Measurements from ENCODE around the gene PLXNB2. TPM values are rescaled to one million over a fixed set of nuclear protein-coding genes. Genes with fewer than 3 reads are reported as not detected.

PLXNB2 gene, protein sequence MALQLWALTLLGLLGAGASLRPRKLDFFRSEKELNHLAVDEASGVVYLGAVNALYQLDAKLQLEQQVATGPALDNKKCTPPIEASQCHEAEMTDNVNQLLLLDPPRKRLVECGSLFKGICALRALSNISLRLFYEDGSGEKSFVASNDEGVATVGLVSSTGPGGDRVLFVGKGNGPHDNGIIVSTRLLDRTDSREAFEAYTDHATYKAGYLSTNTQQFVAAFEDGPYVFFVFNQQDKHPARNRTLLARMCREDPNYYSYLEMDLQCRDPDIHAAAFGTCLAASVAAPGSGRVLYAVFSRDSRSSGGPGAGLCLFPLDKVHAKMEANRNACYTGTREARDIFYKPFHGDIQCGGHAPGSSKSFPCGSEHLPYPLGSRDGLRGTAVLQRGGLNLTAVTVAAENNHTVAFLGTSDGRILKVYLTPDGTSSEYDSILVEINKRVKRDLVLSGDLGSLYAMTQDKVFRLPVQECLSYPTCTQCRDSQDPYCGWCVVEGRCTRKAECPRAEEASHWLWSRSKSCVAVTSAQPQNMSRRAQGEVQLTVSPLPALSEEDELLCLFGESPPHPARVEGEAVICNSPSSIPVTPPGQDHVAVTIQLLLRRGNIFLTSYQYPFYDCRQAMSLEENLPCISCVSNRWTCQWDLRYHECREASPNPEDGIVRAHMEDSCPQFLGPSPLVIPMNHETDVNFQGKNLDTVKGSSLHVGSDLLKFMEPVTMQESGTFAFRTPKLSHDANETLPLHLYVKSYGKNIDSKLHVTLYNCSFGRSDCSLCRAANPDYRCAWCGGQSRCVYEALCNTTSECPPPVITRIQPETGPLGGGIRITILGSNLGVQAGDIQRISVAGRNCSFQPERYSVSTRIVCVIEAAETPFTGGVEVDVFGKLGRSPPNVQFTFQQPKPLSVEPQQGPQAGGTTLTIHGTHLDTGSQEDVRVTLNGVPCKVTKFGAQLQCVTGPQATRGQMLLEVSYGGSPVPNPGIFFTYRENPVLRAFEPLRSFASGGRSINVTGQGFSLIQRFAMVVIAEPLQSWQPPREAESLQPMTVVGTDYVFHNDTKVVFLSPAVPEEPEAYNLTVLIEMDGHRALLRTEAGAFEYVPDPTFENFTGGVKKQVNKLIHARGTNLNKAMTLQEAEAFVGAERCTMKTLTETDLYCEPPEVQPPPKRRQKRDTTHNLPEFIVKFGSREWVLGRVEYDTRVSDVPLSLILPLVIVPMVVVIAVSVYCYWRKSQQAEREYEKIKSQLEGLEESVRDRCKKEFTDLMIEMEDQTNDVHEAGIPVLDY (N-terminal part only)
- total RNA-seq, result 347 and 362 TPM in 2 replicates
- long read RNA-seq, partial matches to known transcripts, result 21 of 27 reads
- long read RNA-seq, other reads (novel, unspliced or antisense), result 3 of 27 reads

DNA sequence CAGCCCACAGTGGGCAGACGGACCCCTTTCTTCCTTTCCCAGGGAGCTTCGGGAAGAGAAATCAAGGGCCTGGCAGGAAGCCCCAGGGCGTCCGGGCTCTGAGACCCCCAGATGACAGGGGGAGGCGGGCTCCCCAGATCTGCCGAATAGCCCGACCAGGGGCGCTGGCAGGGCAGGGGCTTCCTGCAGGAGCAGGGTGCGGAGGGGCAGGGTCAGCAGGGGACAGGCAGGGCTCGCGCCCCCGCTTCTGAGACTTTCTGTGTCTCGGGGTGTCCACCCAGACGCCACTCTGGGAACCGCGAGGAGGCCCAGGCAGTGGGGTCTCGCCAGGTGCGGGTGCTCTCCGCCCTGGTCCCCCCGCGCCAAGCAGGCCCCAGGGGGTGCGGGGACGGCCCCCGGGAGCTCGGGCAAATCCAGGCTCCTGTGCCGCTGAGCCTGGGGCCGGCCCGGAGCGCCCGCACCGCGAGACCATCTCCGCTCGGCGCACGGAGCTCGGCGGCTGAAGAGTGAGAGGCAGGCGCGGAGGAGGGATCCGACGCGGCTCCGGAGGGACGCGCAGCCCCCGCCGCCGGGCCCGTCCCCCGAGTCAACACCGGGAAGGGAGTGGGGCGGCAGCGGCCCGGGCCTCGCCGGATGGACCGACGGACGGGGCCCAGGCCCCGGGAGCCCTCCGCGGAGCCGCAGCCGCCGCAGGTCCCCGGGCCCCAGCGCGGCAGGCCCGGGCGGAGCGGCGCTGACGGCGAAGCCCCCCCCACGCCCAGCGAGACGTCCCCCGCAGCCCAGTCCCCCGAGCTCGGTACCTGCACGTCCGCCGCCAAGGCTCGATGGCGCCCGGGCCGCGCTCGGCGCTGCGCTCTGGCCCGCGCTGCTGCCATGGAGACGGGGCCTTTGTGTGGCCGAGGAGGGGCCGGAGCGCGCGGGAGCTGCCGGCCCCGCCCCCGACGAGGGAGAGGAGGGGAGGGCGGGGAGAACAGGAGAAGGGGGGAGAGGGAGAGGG, at the start of gene PLXNB2:
Gene PLXNB2, minus strand, starts transcription at position 894 of the 997 bp plus-strand sequence. CDS start 17,062 bp downstream, outside the sequence.
- no peak for DNase-seq (ENCODE audit: extremely low spot score, unreplicated experiment)
- H3K27ac Mint-ChIP-seq (ENCODE audit: unreplicated experiment), result peak within 1 kb of the TSS; percentile 96
- H3K9me3 Mint-ChIP-seq (ENCODE audit: unreplicated experiment), result no peaks in the 10 kb centered on the region
- H3K4me1 Mint-ChIP-seq (ENCODE audit: unreplicated experiment), result peaks cover 56% of the 10 kb centered on the region
- TF ChIP-seq, protein P1, sequence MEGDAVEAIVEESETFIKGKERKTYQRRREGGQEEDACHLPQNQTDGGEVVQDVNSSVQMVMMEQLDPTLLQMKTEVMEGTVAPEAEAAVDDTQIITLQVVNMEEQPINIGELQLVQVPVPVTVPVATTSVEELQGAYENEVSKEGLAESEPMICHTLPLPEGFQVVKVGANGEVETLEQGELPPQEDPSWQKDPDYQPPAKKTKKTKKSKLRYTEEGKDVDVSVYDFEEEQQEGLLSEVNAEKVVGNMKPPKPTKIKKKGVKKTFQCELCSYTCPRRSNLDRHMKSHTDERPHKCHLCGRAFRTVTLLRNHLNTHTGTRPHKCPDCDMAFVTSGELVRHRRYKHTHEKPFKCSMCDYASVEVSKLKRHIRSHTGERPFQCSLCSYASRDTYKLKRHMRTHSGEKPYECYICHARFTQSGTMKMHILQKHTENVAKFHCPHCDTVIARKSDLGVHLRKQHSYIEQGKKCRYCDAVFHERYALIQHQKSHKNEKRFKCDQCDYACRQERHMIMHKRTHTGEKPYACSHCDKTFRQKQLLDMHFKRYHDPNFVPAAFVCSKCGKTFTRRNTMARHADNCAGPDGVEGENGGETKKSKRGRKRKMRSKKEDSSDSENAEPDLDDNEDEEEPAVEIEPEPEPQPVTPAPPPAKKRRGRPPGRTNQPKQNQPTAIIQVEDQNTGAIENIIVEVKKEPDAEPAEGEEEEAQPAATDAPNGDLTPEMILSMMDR (IDR thresholded peaks at IDR 0.05), result no peak
- H3K27me3 Mint-ChIP-seq (ENCODE audit: unreplicated experiment), result no peaks in the 10 kb centered on the region
- H3K4me3 Mint-ChIP-seq (ENCODE audit: unreplicated experiment), result peak within 1 kb of the TSS; percentile 93
- H3K36me3 Mint-ChIP-seq (ENCODE audit: unreplicated experiment), result no peaks in the 10 kb centered on the region

DNA sequence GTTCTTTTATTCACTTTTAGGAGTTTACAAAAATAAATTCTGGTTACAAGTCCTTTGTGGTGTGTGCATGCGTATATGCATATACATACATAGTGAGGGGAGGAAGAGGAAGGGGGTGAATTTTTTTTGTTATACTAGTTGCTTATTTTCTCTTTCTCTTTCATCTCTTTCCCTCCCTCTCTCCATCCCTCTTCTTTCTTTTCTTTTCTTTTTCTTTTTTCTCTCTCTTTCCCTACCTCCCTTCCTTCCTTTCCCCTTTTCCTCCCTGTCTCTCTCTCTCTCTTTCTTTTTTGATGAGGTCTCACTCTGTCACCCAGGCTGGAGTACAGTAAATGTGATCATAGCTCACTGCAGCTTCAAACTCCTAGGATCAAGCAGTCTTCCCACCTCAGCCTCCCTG, 49.8 kb upstream of the PLXNB2 start:
- no peaks in the 10 kb centered on the region for H3K9me3 Mint-ChIP-seq (ENCODE audit: unreplicated experiment)
- H3K36me3 Mint-ChIP-seq (ENCODE audit: unreplicated experiment), result peaks cover 12% of the 10 kb centered on the region
- H3K4me1 Mint-ChIP-seq (ENCODE audit: unreplicated experiment), result no peaks in the 10 kb centered on the region
- H3K27me3 Mint-ChIP-seq (ENCODE audit: unreplicated experiment), result no peaks in the 10 kb centered on the region
- DNase-seq (ENCODE audit: extremely low spot score, unreplicated experiment), result no peak
- peak overlapping the region; percentile 58 for H3K27ac Mint-ChIP-seq (ENCODE audit: unreplicated experiment)
- TF ChIP-seq, protein P1 (IDR thresholded peaks at IDR 0.05), result no peak
- no peak overlapping the region for H3K4me3 Mint-ChIP-seq (ENCODE audit: unreplicated experiment)

DNA sequence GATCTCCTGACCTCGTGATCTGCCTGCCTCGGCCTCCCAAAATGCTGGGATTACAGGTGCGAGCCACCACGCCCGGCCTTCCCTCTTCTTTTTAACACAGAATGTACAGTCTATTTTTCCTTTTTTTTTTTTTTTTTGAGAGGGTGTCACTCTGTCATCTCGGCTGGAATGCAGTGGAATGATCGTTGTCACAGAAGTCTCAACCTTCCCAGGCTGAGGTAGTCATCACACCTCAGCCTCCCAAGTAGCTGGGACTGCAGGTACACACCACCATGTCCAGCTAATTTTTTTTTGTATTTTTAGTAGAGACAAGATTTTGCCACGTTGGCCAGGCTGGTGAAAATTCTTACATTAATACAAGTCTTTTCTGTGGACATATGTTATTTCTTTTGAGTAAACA, 48.7 kb upstream of the PLXNB2 start:
- Mint-ChIP-seq H3K27ac (ENCODE audit: unreplicated experiment) (no peak overlapping the region), H3K4me3 (ENCODE audit: unreplicated experiment) (no peak overlapping the region), H3K27me3 (ENCODE audit: unreplicated experiment) (no peaks in the 10 kb centered on the region), H3K4me1 (ENCODE audit: unreplicated experiment) (no peaks in the 10 kb centered on the region), H3K36me3 (ENCODE audit: unreplicated experiment) (peaks cover 12% of the 10 kb centered on the region), H3K9me3 (ENCODE audit: unreplicated experiment) (no peaks in the 10 kb centered on the region)
- TF ChIP-seq, protein P1 (IDR thresholded peaks at IDR 0.05), result no peak
- DNase-seq (ENCODE audit: extremely low spot score, unreplicated experiment), result no peak

DNA sequence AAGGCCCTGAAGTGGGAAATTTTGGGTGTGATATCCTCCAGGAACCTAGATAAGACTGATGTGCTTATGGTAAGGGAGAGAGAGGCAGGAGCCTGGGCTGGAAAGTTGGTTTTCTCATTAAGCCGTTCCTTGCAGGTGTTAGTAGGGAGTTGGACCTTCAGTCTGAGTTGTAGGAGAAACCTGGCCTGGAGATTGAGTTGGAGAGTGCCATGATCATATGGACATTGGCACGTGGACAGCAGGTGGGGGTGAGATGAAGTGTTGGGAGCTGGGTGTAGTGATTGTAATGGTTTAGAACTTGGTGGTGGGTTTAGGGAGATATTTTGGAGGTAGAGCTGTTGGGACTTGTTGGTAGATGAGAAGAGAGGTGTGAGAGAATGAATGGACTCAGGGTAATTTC, 40.6 kb upstream of the PLXNB2 start:
- Mint-ChIP-seq H3K4me1 (ENCODE audit: unreplicated experiment) (peaks cover 1% of the 10 kb centered on the region), H3K27me3 (ENCODE audit: unreplicated experiment) (no peaks in the 10 kb centered on the region), H3K9me3 (ENCODE audit: unreplicated experiment) (no peaks in the 10 kb centered on the region), H3K36me3 (ENCODE audit: unreplicated experiment) (peaks cover under 1% of the 10 kb centered on the region), H3K27ac (ENCODE audit: unreplicated experiment) (no peak overlapping the region), H3K4me3 (ENCODE audit: unreplicated experiment) (no peak overlapping the region)
- no peak for DNase-seq (ENCODE audit: extremely low spot score, unreplicated experiment)
- TF ChIP-seq, protein P1 (IDR thresholded peaks at IDR 0.05), result no peak
